Tibial nerve (tissue), 4 donors: Measurements from ENCODE around the gene MRPS5.

ENCODE experiments used
- EP300 ChIP-seq, 2 donors: sonication (generic); formaldehyde crosslinking; IDR thresholded peaks; one replicate each; pipeline ENCODE4 v1.6.1; 2017; ENCODE audit warnings: antibody characterized with exemption in 2 of 2, mild to moderate bottlenecking in 1 of 2
- POLR2A ChIP-seq, 2 donors: fragments of 450-650 bp; IDR thresholded peaks; one replicate each; pipeline ENCODE4 v1.6.1; 2017; ENCODE audit warnings: antibody characterized with exemption in 2 of 2, mild to moderate bottlenecking in 2 of 2, moderate library complexity in 2 of 2
- TF ChIP-seq, protein P1 (sequence below), 5 experiments: fragments of 200-600 bp in 3 of 5; fragments of 450-650 bp in 2 of 5; sonication (generic) in 3 of 5; IDR thresholded peaks; one replicate each; pipeline ENCODE4 v1.5.1; 2016 to 2019; ENCODE audit warnings: antibody characterized with exemption in 5 of 5, mild to moderate bottlenecking in 3 of 5, moderate library complexity in 2 of 5

DNA sequence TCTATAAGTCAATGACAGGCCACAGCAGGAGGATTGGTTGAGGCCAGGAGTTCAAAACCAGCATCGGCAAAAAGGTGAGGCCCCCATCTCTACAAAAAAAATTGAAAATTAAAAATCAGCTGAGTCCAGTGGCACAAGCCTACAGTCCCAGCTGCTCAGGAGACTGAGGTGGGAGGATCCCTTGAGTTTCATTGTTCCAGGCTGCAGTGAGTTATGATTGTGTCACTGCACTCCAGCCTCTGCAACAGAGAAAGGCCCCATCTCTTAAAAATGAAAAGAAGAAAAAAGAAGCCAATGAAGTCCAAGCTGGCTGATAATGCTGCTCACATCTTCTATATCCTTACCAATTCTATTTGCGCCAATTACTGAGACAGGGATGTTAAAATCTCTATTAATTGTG lies 39.1 kb downstream of the MRPS5 start:
- TF ChIP-seq EP300 (IDR thresholded peaks at IDR 0.05), result no peak
- TF ChIP-seq POLR2A (IDR thresholded peaks at IDR 0.05), result no peak
- TF ChIP-seq, protein P1, sequence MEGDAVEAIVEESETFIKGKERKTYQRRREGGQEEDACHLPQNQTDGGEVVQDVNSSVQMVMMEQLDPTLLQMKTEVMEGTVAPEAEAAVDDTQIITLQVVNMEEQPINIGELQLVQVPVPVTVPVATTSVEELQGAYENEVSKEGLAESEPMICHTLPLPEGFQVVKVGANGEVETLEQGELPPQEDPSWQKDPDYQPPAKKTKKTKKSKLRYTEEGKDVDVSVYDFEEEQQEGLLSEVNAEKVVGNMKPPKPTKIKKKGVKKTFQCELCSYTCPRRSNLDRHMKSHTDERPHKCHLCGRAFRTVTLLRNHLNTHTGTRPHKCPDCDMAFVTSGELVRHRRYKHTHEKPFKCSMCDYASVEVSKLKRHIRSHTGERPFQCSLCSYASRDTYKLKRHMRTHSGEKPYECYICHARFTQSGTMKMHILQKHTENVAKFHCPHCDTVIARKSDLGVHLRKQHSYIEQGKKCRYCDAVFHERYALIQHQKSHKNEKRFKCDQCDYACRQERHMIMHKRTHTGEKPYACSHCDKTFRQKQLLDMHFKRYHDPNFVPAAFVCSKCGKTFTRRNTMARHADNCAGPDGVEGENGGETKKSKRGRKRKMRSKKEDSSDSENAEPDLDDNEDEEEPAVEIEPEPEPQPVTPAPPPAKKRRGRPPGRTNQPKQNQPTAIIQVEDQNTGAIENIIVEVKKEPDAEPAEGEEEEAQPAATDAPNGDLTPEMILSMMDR (IDR thresholded peaks at IDR 0.05), result no peak
